ENCODE results near the gene BICDL1. TPM values are rescaled to one million over a fixed set of nuclear protein-coding genes. Genes with fewer than 3 reads are reported as not detected.

The BICDL1 gene
- polyA plus RNA-seq, 1 experiment, result 0.02 TPM

GRCh38 chr12:120117961-120118320 lies 128.9 kb downstream of the BICDL1 start:
- TF ChIP-seq CTCF (IDR thresholded peaks at IDR 0.05; ENCODE audit: insufficient read depth, low read depth, low read length), result no peak
- H3K36me3 ChIP-seq (ENCODE audit: control insufficient read depth, insufficient read depth, low read length), result peaks cover 2% of the 10 kb centered on the region; the same call in 1 of the 2 replicates
- DNase-seq (ENCODE audit: low read depth), result no peak
- H3K27me3 ChIP-seq (ENCODE audit: control insufficient read depth, insufficient read depth, low read length), result no peaks in the 10 kb centered on the region
- CTCF ChIA-PET, result interaction anchor here (1.0 kb wide), 1 partner anchor 82 kb away, joined by 4 read pairs; no protein-coding TSS in a partner anchor
- H3K4me3 ChIP-seq (ENCODE audit: low read depth, low read length), result peak overlapping the region; percentile 84
- POLR2A ChIA-PET, result interaction anchor here (1.4 kb wide), 1 partner anchor 83 kb away, joined by 4 read pairs; the partner anchor contains the start of gene RPLP0

GRCh38 chr12:120118321-120119061 lies 129.5 kb downstream of the BICDL1 start:
- no peak for TF ChIP-seq CTCF (IDR thresholded peaks at IDR 0.05; ENCODE audit: insufficient read depth, low read depth, low read length)
- ChIA-PET CTCF (interaction anchor here (1.0 kb wide), 1 partner anchor 81 kb away, joined by 4 read pairs; no protein-coding TSS in a partner anchor), POLR2A (interaction anchor here (1.4 kb wide), 1 partner anchor 83 kb away, joined by 4 read pairs; the partner anchor contains the start of gene RPLP0)
- peak overlapping the region; percentile 84 for H3K4me3 ChIP-seq (ENCODE audit: low read depth, low read length)
- peaks cover 2% of the 10 kb centered on the region; the same call in 1 of the 2 replicates for H3K36me3 ChIP-seq (ENCODE audit: control insufficient read depth, insufficient read depth, low read length)
- no peaks in the 10 kb centered on the region for H3K27me3 ChIP-seq (ENCODE audit: control insufficient read depth, insufficient read depth, low read length)
- DNase-seq (ENCODE audit: low read depth), result peak; percentile 53

GRCh38 chr12:120119271-120119973 lies 130.4 kb downstream of the BICDL1 start:
- POLR2A ChIA-PET, result interaction anchor here (0.7 to 1.0 kb wide), 3 partner anchors 8 to 172 kb away, joined by 3 to 12 read pairs (median 9); no protein-coding TSS in a partner anchor
- no peak for TF ChIP-seq CTCF (IDR thresholded peaks at IDR 0.05; ENCODE audit: insufficient read depth, low read depth, low read length)
- CTCF ChIA-PET, result interaction anchor here (1.0 kb wide), 1 partner anchor 14 kb away, joined by 3 read pairs; no protein-coding TSS in a partner anchor
- no peaks in the 10 kb centered on the region for H3K36me3 ChIP-seq (ENCODE audit: control insufficient read depth, insufficient read depth, low read length)
- no peaks in the 10 kb centered on the region for H3K27me3 ChIP-seq (ENCODE audit: control insufficient read depth, insufficient read depth, low read length)
- peak; percentile 9 for DNase-seq (ENCODE audit: low read depth)
- H3K4me3 ChIP-seq (ENCODE audit: low read depth, low read length), result no peak overlapping the region

- no peaks in the 10 kb centered on the region for H3K27me3 ChIP-seq (ENCODE audit: control insufficient read depth, insufficient read depth, low read length)
- no peak overlapping the region for H3K4me3 ChIP-seq (ENCODE audit: low read depth, low read length)
- POLR2A ChIA-PET, result no interaction called here
- DNase-seq (ENCODE audit: low read depth), result no peak
- H3K36me3 ChIP-seq (ENCODE audit: control insufficient read depth, insufficient read depth, low read length), result no peaks in the 10 kb centered on the region
- no peak for TF ChIP-seq CTCF (IDR thresholded peaks at IDR 0.05; ENCODE audit: insufficient read depth, low read depth, low read length)
- CTCF ChIA-PET, result no interaction called here
These were observed 132.3 kb downstream of the BICDL1 start for GRCh38 chr12:120121343-120121742.

- no peak for TF ChIP-seq CTCF (IDR thresholded peaks at IDR 0.05; ENCODE audit: insufficient read depth, low read depth, low read length)
- no peaks in the 10 kb centered on the region for H3K36me3 ChIP-seq (ENCODE audit: control insufficient read depth, insufficient read depth, low read length)
- ChIA-PET POLR2A (no interaction called here), CTCF (no interaction called here)
- no peaks in the 10 kb centered on the region for H3K27me3 ChIP-seq (ENCODE audit: control insufficient read depth, insufficient read depth, low read length)
- no peak for DNase-seq (ENCODE audit: low read depth)
- no peak overlapping the region for H3K4me3 ChIP-seq (ENCODE audit: low read depth, low read length)
These were observed 132.8 kb downstream of the BICDL1 start for GRCh38 chr12:120121766-120122293.
